ENCODE data around the gene LONRF3.
A peak's percentile ranks its signal among the peaks of the same experiment; 100 is the strongest.

Gene LONRF3

GRCh38 chrX:119036107-119037029, 62.0 kb downstream of the LONRF3 start:
- no peak for DNase-seq (ENCODE audit: low spot score)

DNA sequence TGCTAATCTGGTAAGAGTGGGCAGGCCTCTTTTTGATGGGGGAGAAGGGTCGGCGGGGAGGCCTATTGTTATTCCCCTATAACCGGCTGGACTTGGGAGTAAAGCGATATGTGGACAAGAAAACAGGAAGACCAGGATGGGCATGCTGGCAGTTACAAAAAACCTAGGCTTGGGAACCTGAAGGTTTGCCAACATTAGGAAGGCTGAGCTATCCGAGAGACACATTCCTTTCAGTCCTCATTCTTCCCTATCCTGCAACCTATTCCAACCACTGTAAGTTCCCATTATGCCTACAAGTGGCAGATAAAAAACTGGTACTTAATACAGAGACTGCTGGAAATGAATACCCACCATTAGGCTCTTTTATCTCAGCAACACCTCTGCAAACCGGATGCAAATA, 66.0 kb downstream of the LONRF3 start:
- no peak for DNase-seq (ENCODE audit: low spot score)

GRCh38 chrX:119041175-119041574, 66.8 kb downstream of the LONRF3 start:
- no peak for DNase-seq (ENCODE audit: low spot score)

- no peak for DNase-seq (ENCODE audit: low spot score)
These were observed 67.6 kb downstream of the LONRF3 start for GRCh38 chrX:119042040-119042439.

- DNase-seq (ENCODE audit: low spot score): no peak
These were observed 68.6 kb downstream of the LONRF3 start for GRCh38 chrX:119042996-119043395.

DNA sequence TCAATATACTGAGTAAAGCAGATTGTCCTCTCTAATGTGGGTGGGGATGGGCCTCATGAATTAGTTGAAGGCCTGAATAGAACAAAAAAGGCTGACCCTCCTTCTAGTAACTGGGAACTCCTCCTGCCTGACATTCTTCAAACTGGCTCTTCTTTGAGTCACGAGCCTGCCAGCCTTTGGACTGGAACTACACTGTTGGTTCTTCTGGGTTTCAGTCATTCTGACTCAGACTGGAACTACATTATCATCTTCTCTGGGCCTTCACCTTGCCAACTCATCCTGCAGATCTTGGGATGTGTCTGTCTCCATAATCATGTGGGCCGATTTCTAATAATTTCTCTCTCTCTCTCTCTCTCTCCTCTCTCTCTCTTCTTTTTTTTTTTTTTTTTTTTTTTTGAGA, 71.5 kb downstream of the LONRF3 start:
- DNase-seq (ENCODE audit: low spot score): no peak

DNA sequence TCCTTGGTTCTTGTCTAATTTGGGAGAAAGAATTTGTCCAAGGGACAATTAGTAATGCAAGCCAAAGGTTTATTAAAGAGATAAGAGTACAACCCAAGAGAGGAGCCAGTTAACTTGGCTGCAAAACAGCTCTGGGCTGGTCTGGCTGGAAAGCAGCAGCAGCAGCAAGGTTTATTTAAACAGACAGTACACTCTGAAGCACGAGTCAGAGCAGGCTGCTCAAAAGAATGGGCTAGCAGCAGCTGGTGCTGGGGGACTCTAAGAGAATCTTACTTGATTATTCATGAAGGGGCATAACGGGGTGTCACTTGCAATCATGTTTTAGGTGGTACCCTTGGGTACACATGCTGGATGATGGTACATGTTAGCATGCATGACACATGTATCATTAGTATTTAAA, 81.3 kb downstream of the LONRF3 start:
- no peak for DNase-seq (ENCODE audit: low spot score)

DNA sequence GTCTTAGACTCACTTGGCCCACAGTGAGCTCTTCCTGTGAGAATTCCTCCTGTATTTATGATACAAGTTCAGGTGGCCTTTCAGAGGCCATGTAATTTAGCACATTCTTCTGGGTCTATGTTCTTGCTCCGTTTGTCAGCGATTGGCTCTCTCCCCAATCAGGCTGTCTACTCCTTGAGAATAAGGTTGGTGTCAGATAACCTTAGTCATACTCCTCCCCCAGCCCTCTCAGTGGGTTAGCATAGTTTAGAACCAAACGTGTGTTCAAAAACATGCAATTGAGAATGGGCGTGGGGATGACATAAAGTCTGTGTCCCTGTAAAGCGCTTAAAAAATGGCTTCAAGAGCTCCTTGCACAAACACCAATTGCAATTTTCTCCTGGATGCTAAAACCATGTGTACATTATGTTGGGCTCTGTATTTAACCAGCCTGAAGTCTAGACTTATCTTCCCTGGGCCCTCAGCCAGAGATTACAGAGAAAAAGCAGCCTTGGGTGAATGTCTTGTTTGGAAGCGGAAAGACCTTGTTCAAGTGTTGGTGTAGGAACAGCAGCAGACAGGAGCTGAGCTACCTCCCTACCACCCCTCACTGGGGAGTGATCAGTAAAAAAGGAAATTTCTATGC, 88.4 kb downstream of the LONRF3 start:
- DNase-seq (ENCODE audit: low spot score): no peak

- no peak for DNase-seq (ENCODE audit: low spot score)
These were observed 89.0 kb downstream of the LONRF3 start for GRCh38 chrX:119063428-119063827.

- peak; percentile 38 for DNase-seq (ENCODE audit: low spot score)
These were observed 92.8 kb downstream of the LONRF3 start for GRCh38 chrX:119067023-119067739.
